ENCODE data around the gene RASGEF1C.
A peak's percentile ranks its signal among the peaks of the same experiment; 100 is the strongest.

Gene RASGEF1C

DNA sequence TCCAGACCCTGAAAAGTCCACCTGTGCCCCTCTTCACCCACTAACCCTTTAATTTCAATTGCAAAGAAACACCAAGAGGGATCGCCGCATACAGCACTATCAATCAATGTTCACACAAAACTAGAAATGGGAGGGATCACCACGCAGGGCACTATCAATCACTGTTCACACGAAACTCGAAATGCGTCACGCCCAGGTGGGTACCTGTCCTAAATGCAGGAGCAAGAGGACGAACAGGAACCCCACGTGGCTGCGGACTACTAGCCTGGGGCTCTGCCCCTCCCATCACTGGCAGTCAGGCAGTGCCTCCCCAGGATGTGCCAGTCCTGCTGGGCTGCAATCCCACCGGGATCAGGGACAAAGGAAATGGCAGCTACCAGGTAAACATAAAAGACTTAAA, 28.2 kb downstream of the RASGEF1C start:
- no peaks in the 10 kb centered on the region for H3K4me1 ChIP-seq
- H3K4me3 ChIP-seq, result no peak overlapping the region
- H3K9me3 ChIP-seq, result no peaks in the 10 kb centered on the region; the same call in 1 of the 2 replicates
- no peak for DNase-seq (ENCODE audit: low spot score in 2 of 2)
- H3K27me3 ChIP-seq (ENCODE audit: low read depth), result no peaks in the 10 kb centered on the region
- H3K36me3 ChIP-seq (replicated peaks), result no peaks in the 10 kb centered on the region
- in situ Hi-C loops (cut with MboI; ENCODE audit: low sequenced_read_pairs), result no loop called here

DNA sequence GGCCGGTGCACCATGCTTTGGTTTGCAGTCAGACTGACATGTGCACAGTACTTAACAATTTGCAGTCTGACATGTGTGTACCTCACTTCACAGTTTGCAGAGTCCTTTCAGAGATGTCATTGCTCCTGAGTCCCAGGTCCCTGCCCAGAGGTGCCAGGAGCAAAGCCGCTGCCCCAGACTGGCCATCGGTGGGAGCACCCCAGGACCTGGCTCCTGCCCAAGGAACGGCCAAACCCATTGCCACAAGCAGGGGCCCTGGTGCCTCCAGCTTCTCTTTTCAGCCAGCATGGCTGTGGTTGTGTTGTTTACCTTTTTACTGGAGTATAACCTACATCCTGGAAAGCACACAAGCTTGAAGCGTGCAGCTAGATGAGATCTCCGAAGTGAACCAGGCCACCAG, 28.6 kb downstream of the RASGEF1C start:
- no peaks in the 10 kb centered on the region for H3K4me1 ChIP-seq
- no peaks in the 10 kb centered on the region; the same call in 1 of the 2 replicates for H3K9me3 ChIP-seq
- H3K27me3 ChIP-seq (ENCODE audit: low read depth), result no peaks in the 10 kb centered on the region
- no peak overlapping the region for H3K4me3 ChIP-seq
- no peaks in the 10 kb centered on the region for H3K36me3 ChIP-seq (replicated peaks)
- DNase-seq (ENCODE audit: low spot score in 2 of 2), result no peak
- in situ Hi-C loops (cut with MboI; ENCODE audit: low sequenced_read_pairs), result no loop called here

GRCh38 chr5:180179442-180180420, 29.3 kb downstream of the RASGEF1C start:
- in situ Hi-C loops (cut with MboI; ENCODE audit: low sequenced_read_pairs), result no loop called here
- no peak for DNase-seq (ENCODE audit: low spot score in 2 of 2)

DNA sequence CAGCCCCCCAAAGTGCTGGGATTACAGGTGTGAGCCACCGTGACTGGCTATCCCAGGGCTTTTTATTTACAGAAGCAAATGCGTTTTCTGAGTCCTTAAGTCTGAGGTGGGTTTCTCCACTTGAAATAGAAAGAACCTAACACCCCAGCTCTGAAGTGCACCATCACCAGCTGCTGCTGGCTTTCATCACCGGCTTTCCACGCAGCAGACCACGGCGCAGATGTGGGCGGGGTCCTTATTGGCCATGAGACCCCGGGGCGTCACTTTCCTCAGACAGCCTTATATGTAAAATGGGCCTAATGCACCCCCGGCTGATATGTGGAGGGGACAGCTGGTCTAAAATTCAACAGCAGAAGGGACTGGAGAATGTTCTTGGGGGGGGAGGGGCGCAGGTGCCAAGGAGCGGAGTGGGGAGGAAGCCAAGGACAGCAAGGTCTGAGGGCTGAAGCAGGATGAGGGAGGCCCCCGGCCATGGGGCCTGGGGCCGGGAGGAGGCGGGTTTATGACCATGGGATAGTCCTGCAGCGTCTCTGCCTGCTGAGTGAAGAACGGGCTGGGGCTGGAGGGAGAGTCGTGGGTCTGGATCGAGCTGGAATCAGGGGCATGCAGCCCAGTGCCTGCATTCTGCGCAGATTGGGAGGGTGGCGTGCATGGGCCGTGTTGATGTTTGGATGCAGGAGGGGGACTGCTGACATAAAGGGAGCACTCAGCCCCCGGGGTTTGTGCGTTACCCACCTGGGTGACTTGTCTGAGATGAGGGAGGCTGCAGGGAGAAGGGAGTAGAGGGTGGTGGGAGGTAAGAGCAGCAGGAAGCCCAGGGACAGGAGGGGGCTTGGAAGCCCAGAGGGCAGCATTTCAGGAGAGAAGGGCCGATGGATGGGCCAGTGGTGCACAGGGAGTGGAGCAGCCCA, 30.2 kb downstream of the RASGEF1C start:
- Histone ChIP-seq H3K4me1 (no peaks in the 10 kb centered on the region), H3K27me3 (ENCODE audit: low read depth) (no peaks in the 10 kb centered on the region), H3K36me3 (replicated peaks) (no peaks in the 10 kb centered on the region), H3K4me3 (no peak overlapping the region), H3K9me3 (no peaks in the 10 kb centered on the region; the same call in 1 of the 2 replicates)
- in situ Hi-C loops (cut with MboI; ENCODE audit: low sequenced_read_pairs), result no loop called here
- no peak for DNase-seq (ENCODE audit: low spot score in 2 of 2)

More at GRCh38 chr5:180179442-180180420, 29.3 kb downstream of the RASGEF1C start:
- Histone ChIP-seq H3K36me3 (replicated peaks) (no peaks in the 10 kb centered on the region), H3K9me3 (no peaks in the 10 kb centered on the region; the same call in 1 of the 2 replicates), H3K27me3 (ENCODE audit: low read depth) (no peaks in the 10 kb centered on the region), H3K4me1 (no peaks in the 10 kb centered on the region), H3K4me3 (no peak overlapping the region)

GRCh38 chr5:180176191-180176590, 32.8 kb downstream of the RASGEF1C start:
- H3K9me3 ChIP-seq, result no peaks in the 10 kb centered on the region
- DNase-seq (ENCODE audit: low spot score in 2 of 2), result no peak
- in situ Hi-C loops (cut with MboI; ENCODE audit: low sequenced_read_pairs), result no loop called here

DNA sequence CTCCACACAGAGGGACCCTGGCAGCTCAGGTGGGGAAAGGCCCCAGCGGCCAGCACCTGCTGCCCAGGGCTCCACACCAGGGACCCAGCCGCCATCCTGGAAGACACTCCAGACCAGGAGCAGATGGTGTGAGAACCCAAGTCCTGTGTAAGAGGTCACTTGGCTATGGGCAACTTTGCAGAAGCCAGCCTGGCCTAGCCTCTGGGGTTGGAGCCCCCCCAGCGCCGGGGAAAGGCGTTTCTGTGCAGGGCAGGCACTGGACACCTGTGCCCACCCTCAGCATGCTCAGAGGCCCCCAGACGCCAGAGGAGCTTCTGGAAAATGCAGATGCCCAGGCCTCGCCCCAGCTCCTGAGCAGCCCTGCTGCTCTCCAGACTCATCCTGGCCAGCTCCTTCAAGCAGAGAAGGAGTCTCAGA, 34.0 kb downstream of the RASGEF1C start:
- no peaks in the 10 kb centered on the region for H3K4me1 ChIP-seq
- H3K9me3 ChIP-seq, result no peaks in the 10 kb centered on the region
- no peak overlapping the region for H3K4me3 ChIP-seq
- in situ Hi-C loops (cut with MboI; ENCODE audit: low sequenced_read_pairs), result no loop called here
- no peaks in the 10 kb centered on the region for H3K27me3 ChIP-seq (ENCODE audit: low read depth)
- no peak for DNase-seq (ENCODE audit: low spot score in 2 of 2)
- H3K36me3 ChIP-seq (replicated peaks), result no peaks in the 10 kb centered on the region

More at GRCh38 chr5:180176191-180176590, 32.8 kb downstream of the RASGEF1C start:
- Histone ChIP-seq H3K36me3 (replicated peaks) (no peaks in the 10 kb centered on the region), H3K4me3 (no peak overlapping the region), H3K27me3 (ENCODE audit: low read depth) (no peaks in the 10 kb centered on the region), H3K4me1 (no peaks in the 10 kb centered on the region)

DNA sequence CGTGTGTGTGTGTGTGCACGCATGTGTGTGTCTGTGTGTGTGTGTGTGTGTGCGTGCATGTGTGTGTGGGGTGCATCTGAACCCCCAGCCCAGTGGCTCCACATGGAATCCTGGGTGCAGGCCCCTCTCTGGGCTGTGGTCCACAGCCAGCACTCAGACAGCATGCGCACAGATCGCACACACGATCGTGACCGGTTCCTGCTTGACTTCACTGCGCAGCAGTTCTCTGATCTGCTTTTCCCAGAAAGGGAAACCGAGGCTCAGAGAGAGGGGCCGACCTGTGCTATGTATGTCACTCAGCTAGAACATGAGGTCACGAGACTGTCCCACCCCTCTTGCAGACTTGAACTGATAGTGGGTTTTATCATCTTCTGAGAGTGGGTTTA, 34.4 kb downstream of the RASGEF1C start:
- DNase-seq (ENCODE audit: low spot score in 2 of 2), result no peak
- no peak overlapping the region for H3K4me3 ChIP-seq
- no peaks in the 10 kb centered on the region for H3K4me1 ChIP-seq
- no peaks in the 10 kb centered on the region for H3K9me3 ChIP-seq
- no peaks in the 10 kb centered on the region for H3K36me3 ChIP-seq (replicated peaks)
- in situ Hi-C loops (cut with MboI; ENCODE audit: low sequenced_read_pairs), result no loop called here
- no peaks in the 10 kb centered on the region for H3K27me3 ChIP-seq (ENCODE audit: low read depth)

- Histone ChIP-seq H3K4me3 (no peak overlapping the region), H3K4me1 (no peaks in the 10 kb centered on the region), H3K9me3 (no peaks in the 10 kb centered on the region), H3K27me3 (ENCODE audit: low read depth) (no peaks in the 10 kb centered on the region), H3K36me3 (replicated peaks) (no peaks in the 10 kb centered on the region)
- no peak for DNase-seq (ENCODE audit: low spot score in 2 of 2)
- in situ Hi-C loops (cut with MboI; ENCODE audit: low sequenced_read_pairs), result no loop called here
Measured at GRCh38 chr5:180173875-180174586, 35.0 kb downstream of the RASGEF1C start.

DNA sequence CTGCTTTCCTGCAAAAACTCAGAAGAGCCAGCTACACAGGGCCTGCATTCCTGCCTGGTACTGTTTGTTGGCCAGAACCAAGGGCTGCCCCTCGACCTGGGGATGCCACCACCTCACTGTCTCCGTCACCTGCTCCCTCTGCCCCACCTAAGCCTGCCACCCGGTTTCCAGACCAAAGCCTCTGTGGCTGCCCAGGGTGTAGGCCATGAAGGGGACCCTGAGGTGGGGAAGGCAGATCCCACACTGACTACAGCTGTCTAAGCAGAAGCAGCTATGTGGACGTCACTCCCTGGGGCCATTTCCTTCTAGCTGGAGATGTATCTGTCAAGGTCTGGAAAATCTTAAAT, 35.8 kb downstream of the RASGEF1C start:
- H3K27me3 ChIP-seq (ENCODE audit: low read depth), result no peaks in the 10 kb centered on the region
- H3K4me3 ChIP-seq, result no peak overlapping the region
- H3K4me1 ChIP-seq, result no peaks in the 10 kb centered on the region
- H3K9me3 ChIP-seq, result no peaks in the 10 kb centered on the region
- no peaks in the 10 kb centered on the region for H3K36me3 ChIP-seq (replicated peaks)
- no peak for DNase-seq (ENCODE audit: low spot score in 2 of 2)
- in situ Hi-C loops (cut with MboI; ENCODE audit: low sequenced_read_pairs), result no loop called here

DNA sequence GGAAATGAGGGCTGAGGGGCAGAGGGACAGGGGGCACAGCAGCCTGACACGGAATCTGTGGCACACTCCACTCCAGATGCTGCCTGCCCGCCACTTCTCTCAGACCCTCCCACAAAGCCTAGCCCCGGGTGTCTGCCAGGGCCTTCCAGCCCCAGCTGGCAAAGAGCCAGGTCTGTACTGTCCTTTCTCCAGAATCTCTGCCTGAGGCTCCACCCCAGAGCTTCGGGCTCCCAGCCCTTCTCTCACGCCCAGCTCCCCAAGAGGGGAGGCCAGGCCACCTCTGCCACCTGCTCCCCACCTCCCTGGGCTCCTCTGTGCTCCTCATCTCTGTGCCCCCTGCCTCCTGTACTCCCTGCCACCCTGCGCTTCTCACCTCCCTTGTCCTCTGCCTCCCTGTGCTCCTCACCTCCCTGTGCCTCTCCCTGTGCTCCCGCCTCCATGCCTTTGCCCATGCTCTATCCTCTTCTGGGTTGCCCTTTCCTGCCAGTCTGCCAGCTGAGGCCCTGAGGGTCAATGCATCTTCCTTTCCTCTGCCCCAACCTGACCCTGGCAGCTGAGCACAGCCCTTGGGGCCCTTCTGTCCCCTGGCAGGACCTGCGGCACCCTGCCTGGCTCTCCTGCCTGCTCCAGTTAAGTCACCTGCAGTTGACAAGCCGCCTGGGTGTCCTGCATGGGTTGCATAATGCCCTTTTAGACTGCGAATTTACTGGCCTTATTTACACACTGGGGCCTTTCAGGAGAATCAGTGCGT, 36.4 kb downstream of the RASGEF1C start:
- H3K9me3 ChIP-seq, result no peaks in the 10 kb centered on the region
- no peak overlapping the region for H3K4me3 ChIP-seq
- peak in 1 of 2 experiments; percentile 50 for DNase-seq (ENCODE audit: low spot score in 2 of 2)
- H3K27me3 ChIP-seq (ENCODE audit: low read depth), result no peaks in the 10 kb centered on the region
- no peaks in the 10 kb centered on the region for H3K4me1 ChIP-seq
- no peaks in the 10 kb centered on the region for H3K36me3 ChIP-seq (replicated peaks)
- in situ Hi-C loops (cut with MboI; ENCODE audit: low sequenced_read_pairs), result no loop called here

DNA sequence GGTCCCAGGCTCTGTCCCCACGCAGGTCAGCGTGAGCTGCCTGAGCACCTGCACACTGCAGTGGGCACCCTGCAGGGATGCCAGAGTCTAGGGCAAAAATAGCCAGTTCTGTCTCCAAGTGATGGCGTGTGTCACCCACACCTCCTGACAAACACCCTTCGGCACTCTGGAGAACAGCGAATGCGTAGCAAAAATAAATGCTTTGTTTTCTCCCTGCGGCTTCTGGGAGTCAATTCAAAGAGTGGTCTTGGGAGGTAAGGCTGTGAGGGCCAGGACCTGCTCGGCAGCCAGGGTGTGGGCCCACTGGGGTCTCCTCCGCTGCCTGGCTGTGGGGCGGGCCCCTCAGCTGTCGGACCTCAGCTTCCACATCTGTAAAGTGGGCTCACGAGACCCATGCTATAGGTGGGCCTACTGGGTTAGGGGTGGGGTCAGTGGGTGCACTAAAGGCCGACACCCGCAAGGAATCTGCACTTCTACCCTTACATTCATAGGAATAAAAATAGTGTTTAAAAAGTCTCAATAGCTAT, 37.4 kb downstream of the RASGEF1C start:
- Histone ChIP-seq H3K4me1 (no peaks in the 10 kb centered on the region), H3K36me3 (replicated peaks) (no peaks in the 10 kb centered on the region), H3K27me3 (ENCODE audit: low read depth) (no peaks in the 10 kb centered on the region), H3K9me3 (no peaks in the 10 kb centered on the region), H3K4me3 (no peak overlapping the region)
- no peak for DNase-seq (ENCODE audit: low spot score in 2 of 2)
- in situ Hi-C loops (cut with MboI; ENCODE audit: low sequenced_read_pairs), result no loop called here

DNA sequence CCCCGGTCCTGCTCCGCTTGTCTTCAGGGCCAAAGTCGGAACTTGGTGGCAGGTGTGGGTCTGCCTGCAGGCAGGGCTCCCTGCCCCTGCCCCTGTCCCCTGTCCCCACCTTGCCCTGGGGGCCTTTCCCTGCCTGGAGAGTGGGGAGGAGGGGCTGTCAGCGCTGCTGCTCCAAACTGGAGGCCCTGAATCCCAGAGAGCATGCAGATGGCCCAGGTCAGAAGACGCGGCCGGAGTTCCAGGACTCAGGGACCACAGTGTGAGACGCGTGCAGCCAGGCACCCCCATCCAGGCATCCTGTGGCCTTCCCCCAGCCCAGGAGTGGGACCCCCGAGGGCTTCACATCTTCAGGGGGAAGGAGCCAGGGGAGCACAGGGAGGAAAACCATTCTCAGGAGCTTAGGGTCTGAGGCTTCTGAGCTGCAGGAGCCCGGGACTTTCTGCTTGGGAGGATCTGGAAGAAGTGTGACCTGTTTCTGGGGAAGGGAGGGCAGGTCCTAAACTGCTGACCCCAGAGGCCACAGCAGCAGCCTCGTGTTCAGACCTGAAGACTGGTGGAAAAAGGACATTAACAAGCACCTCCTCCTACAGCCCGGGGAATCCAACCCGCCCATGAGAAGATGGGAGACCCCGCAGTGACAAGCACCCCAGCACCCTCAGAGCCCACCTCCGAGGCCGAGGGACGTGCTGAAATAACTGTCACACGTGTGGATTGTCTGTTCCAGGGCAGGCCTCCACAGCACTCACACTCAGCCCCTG, 38.0 kb downstream of the RASGEF1C start:
- no peaks in the 10 kb centered on the region for H3K36me3 ChIP-seq (replicated peaks)
- no peak overlapping the region for H3K4me3 ChIP-seq
- no peaks in the 10 kb centered on the region for H3K4me1 ChIP-seq
- in situ Hi-C loops (cut with MboI; ENCODE audit: low sequenced_read_pairs), result no loop called here
- no peaks in the 10 kb centered on the region for H3K27me3 ChIP-seq (ENCODE audit: low read depth)
- DNase-seq (ENCODE audit: low spot score in 2 of 2), result no peak
- H3K9me3 ChIP-seq, result no peaks in the 10 kb centered on the region
